Trophoblast cell (in vitro differentiated cells and primary cell): ENCODE results near the gene NFATC1.

Source experiments
- DNase-seq, 2 donors: peaks; one replicate each; pipeline ENCODE4 v3.0.0-alpha.2; 2016
- H2AFZ ChIP-seq: 2 replicates; pipeline ENCODE4 v1.6.1; 2013; ENCODE audit warnings: low read length, moderate library complexity, mild to moderate bottlenecking; ENCODE audit not compliant: insufficient read depth, poor library complexity
- H2AK5ac ChIP-seq: 2 replicates; pipeline ENCODE4 v1.6.1; 2013; ENCODE audit warnings: mild to moderate bottlenecking, low read length
- H2BK120ac ChIP-seq: 2 replicates; pipeline ENCODE4 v1.6.1; 2013; ENCODE audit warnings: low read length, mild to moderate bottlenecking, moderate library complexity; ENCODE audit not compliant: insufficient read depth, poor library complexity
- H2BK12ac ChIP-seq: 2 replicates; pipeline ENCODE4 v1.6.1; 2013; ENCODE audit warnings: mild to moderate bottlenecking, low read length, moderate library complexity
- H2BK5ac ChIP-seq: 2 replicates; pipeline ENCODE4 v1.6.1; 2013; ENCODE audit warnings: low read length, low read depth, moderate library complexity, mild to moderate bottlenecking; ENCODE audit not compliant: poor library complexity
- H3K14ac ChIP-seq: 2 replicates; pipeline ENCODE4 v1.6.1; 2013; ENCODE audit warnings: mild to moderate bottlenecking, low read length
- H3K18ac ChIP-seq: 2 replicates; pipeline ENCODE4 v1.6.1; 2013; ENCODE audit warnings: mild to moderate bottlenecking, low read length
- H3K23ac ChIP-seq: 2 replicates; pipeline ENCODE4 v1.6.1; 2013; ENCODE audit warnings: low read length
- H3K27ac ChIP-seq: 2 replicates; pipeline ENCODE4 v1.5.1; 2013; ENCODE audit warnings: low read depth, mild to moderate bottlenecking, inconsistent platforms, low read length, moderate library complexity
- H3K27me3 ChIP-seq: 2 replicates; pipeline ENCODE4 v1.6.1; 2013; ENCODE audit warnings: inconsistent platforms, mild to moderate bottlenecking, low read length, moderate library complexity; ENCODE audit not compliant: insufficient read depth
- H3K36me3 ChIP-seq, 2 experiments: 1 replicate in 1 of 2; 2 replicates in 1 of 2; pipeline ENCODE4 v1.6.1; 2013; ENCODE audit warnings: low read length in 2 of 2, mild to moderate bottlenecking in 2 of 2, moderate library complexity in 1 of 2; ENCODE audit not compliant: insufficient read depth in 2 of 2, control insufficient read depth in 1 of 2
- H3K4ac ChIP-seq: 2 replicates; pipeline ENCODE4 v1.6.1; 2013; ENCODE audit warnings: low read depth, mild to moderate bottlenecking, low read length, moderate library complexity
- H3K4me1 ChIP-seq, 2 experiments: 1 replicate in 1 of 2; 2 replicates in 1 of 2; pipeline ENCODE4 v1.6.1; 2013; ENCODE audit warnings: low read length in 2 of 2, mild to moderate bottlenecking in 2 of 2, moderate library complexity in 1 of 2; ENCODE audit not compliant: insufficient read depth in 2 of 2, control insufficient read depth in 1 of 2
- H3K4me2 ChIP-seq: 2 replicates; pipeline ENCODE4 v1.6.1; 2013; ENCODE audit warnings: inconsistent platforms, mild to moderate bottlenecking, low read length, moderate library complexity
- H3K4me3 ChIP-seq: 2 replicates; pipeline ENCODE4 v1.5.1; 2013; ENCODE audit warnings: mild to moderate bottlenecking, low read depth, low read length, inconsistent platforms
- H3K79me1 ChIP-seq: one replicate; pipeline ENCODE4 v1.6.1; 2013; ENCODE audit warnings: low read length
- H3K79me2 ChIP-seq: 2 replicates; pipeline ENCODE4 v1.6.1; 2013; ENCODE audit warnings: low read length, mild to moderate bottlenecking; ENCODE audit not compliant: control insufficient read depth, insufficient read depth, poor library complexity
- H3K9ac ChIP-seq: 2 replicates; pipeline ENCODE4 v1.6.1; 2013; ENCODE audit warnings: mild to moderate bottlenecking, low read length
- H3K9me3 ChIP-seq: 2 replicates; pipeline ENCODE4 v1.6.1; 2013; ENCODE audit warnings: low read depth, mild to moderate bottlenecking, control low read depth, inconsistent platforms, low read length; ENCODE audit not compliant: insufficient read depth
- H4K12ac ChIP-seq: 2 replicates; pipeline ENCODE4 v1.6.1; 2013; ENCODE audit warnings: low read depth, mild to moderate bottlenecking, low read length, moderate library complexity
- H4K8ac ChIP-seq: 2 replicates; pipeline ENCODE4 v1.6.1; 2013; ENCODE audit warnings: low read depth, mild to moderate bottlenecking, low read length, moderate library complexity
- H4K91ac ChIP-seq: one replicate; pipeline ENCODE4 v1.6.1; 2013; ENCODE audit warnings: low read depth, mild to moderate bottlenecking, low read length, moderate library complexity
- WGBS: extraction: QIAGEN DNeasy Blood & Tissue Kit; methylation state at CpG from one replicate; pipeline ENCODE4 v1.1.7; 2013; ENCODE audit warnings: missing lambda C conversion rate; ENCODE audit not compliant: insufficient read length, insufficient coverage; ENCODE audit errors: extremely low coverage; 5-methylcytosine and 5-hydroxymethylcytosine counted together

NFATC1 gene

DNA sequence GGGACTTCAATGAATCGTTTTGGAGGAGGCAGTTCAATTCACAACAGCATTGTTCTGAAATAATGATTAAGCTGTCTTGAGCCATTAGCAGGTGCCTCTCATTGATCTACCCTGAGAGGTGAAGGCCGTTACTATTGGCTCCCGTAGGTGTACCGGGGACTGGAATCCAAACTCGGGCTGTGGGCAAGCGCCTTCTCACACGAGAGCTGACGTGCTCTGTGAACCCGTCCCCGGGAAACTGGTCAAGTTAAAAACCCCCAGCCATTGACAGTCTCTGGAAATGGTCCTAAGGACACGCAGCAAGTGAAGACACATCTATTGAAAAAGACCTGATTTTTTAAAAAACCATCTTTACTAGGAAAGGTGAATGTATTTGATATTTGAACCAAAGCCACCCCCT lies 8.1 kb upstream of the NFATC1 start:
- Histone ChIP-seq H2AFZ (no peak overlapping the region), H2AK5ac (no peak overlapping the region), H3K9ac (no peak overlapping the region), H2BK12ac (no peak overlapping the region), H4K12ac (no peak overlapping the region), H3K79me2 (no peaks in the 10 kb centered on the region), H3K4me3 (no peak overlapping the region), H3K14ac (no peak overlapping the region), H3K4me2 (no peak overlapping the region), H2BK120ac (no peak overlapping the region), H3K23ac (no peak overlapping the region), H3K79me1 (no peaks in the 10 kb centered on the region), H3K4me1 (no peaks in the 10 kb centered on the region), H3K27me3 (peaks cover 6% of the 10 kb centered on the region), H4K8ac (no peak overlapping the region), H3K27ac (no peak overlapping the region), H3K18ac (no peak overlapping the region), H4K91ac (no peak overlapping the region), H3K9me3 (no peaks in the 10 kb centered on the region), H3K36me3 (no peaks in the 10 kb centered on the region), H2BK5ac (no peak overlapping the region), H3K4ac (no peak overlapping the region)
- WGBS = no CpG with 5 or more reads among the region's 11 CpGs
- no peak for DNase-seq

DNA sequence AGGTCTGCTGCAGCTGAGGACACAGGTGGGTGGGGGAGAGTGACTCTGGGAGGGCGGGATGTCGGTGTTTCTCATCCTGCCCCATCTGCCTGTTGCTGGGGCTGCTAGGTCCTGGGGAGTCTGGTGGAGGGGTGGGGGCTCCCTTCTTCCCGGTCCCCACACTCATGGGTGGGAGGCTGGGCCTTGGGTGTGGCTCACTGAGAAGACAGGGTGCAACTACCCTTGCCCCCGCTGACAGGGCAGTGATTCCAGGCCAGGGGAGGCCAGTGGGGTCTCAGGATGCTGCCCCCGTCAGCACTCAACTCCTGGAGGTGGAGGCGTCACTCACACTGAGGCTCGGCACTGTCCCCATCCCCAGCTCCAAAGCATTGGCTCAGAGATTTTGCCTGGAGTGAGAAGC lies 7.7 kb upstream of the NFATC1 start:
- Histone ChIP-seq H3K9me3 (no peaks in the 10 kb centered on the region), H3K27me3 (peaks cover 9% of the 10 kb centered on the region), H3K79me1 (no peaks in the 10 kb centered on the region), H3K27ac (no peak overlapping the region), H3K18ac (no peak overlapping the region), H3K23ac (no peak overlapping the region), H3K14ac (no peak overlapping the region), H2AK5ac (no peak overlapping the region), H4K12ac (no peak overlapping the region), H2BK12ac (no peak overlapping the region), H3K9ac (no peak overlapping the region), H2BK5ac (no peak overlapping the region), H3K4ac (no peak overlapping the region), H3K36me3 (no peaks in the 10 kb centered on the region), H3K4me1 (no peaks in the 10 kb centered on the region), H3K4me3 (no peak overlapping the region), H3K4me2 (no peak overlapping the region), H4K91ac (no peak overlapping the region), H2BK120ac (no peak overlapping the region), H3K79me2 (no peaks in the 10 kb centered on the region), H2AFZ (no peak overlapping the region), H4K8ac (no peak overlapping the region)
- no peak for DNase-seq
- no CpG with 5 or more reads among the region's 7 CpGs for WGBS

DNA sequence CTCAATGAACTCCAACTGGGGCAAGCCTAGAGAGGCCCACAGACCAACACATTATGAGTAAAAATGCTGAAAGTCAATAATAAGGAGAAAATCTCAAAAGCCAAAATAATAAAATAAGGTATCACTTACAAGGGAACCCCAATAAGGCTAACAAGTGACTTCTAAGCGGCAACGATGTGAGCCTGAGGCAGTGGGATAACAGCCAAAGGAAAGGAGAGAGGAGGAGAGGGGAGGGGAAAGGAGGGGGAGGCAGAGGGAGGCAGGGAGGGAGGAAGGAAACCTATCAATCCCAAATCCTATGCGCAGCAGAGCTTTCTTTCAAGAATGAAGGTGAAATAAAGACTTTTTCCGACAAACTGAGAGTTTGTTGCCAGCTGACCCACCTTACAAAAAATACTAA lies 6.0 kb upstream of the NFATC1 start:
- DNase-seq = no peak
- Histone ChIP-seq H2BK12ac (no peak overlapping the region), H2AK5ac (no peak overlapping the region), H3K79me2 (no peaks in the 10 kb centered on the region), H4K12ac (no peak overlapping the region), H3K27me3 (peaks cover 24% of the 10 kb centered on the region), H4K91ac (no peak overlapping the region), H3K36me3 (no peaks in the 10 kb centered on the region), H3K4me3 (no peak overlapping the region), H3K9ac (no peak overlapping the region), H2AFZ (no peak overlapping the region), H3K18ac (no peak overlapping the region), H3K4ac (no peak overlapping the region), H3K79me1 (no peaks in the 10 kb centered on the region), H2BK5ac (no peak overlapping the region), H3K4me2 (no peak overlapping the region), H4K8ac (no peak overlapping the region), H3K9me3 (no peaks in the 10 kb centered on the region), H3K23ac (no peak overlapping the region), H3K4me1 (peaks cover 0 to 3% of the 10 kb centered on the region in 2 experiments), H3K14ac (no peak overlapping the region), H3K27ac (no peak overlapping the region), H2BK120ac (no peak overlapping the region)
- WGBS = no CpG with 5 or more reads among the region's 4 CpGs

DNA sequence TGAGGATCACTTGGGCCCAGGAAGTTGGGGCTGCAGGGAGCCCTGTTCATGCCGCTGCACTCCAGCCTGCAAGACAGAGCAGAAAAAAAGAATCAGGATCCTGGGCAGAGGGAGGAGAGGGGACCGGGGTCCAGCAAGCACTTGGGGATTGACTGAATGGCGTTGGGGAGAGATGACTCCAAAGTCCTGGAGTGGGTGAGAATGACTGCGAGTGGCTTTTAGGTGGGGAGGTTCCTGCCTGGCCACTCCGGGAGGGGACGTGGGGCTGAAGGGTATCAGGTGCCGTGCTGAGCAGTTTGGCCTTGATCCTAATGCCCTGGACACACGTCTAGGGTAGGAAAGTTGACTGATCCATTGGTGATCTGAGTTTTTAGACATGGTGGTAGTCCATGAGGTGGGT lies 3.5 kb upstream of the NFATC1 start:
- H3K79me2 ChIP-seq = no peaks in the 10 kb centered on the region
- H4K91ac ChIP-seq = no peak overlapping the region
- H4K8ac ChIP-seq = no peak overlapping the region
- no peaks in the 10 kb centered on the region for H3K9me3 ChIP-seq
- H3K79me1 ChIP-seq = no peaks in the 10 kb centered on the region
- peaks cover 0 to 3% of the 10 kb centered on the region in 2 experiments for H3K4me1 ChIP-seq
- H2BK120ac ChIP-seq = no peak overlapping the region
- H3K14ac ChIP-seq = no peak overlapping the region
- DNase-seq = no peak
- H3K27ac ChIP-seq = no peak overlapping the region
- no peak overlapping the region for H3K4me2 ChIP-seq
- H3K36me3 ChIP-seq = no peaks in the 10 kb centered on the region
- no peak overlapping the region for H2AK5ac ChIP-seq
- H3K9ac ChIP-seq = no peak overlapping the region
- no peak overlapping the region for H3K4me3 ChIP-seq
- peaks cover 44% of the 10 kb centered on the region for H3K27me3 ChIP-seq
- H2BK12ac ChIP-seq = no peak overlapping the region
- H2BK5ac ChIP-seq = no peak overlapping the region
- no peak overlapping the region for H2AFZ ChIP-seq
- no peak overlapping the region for H4K12ac ChIP-seq
- no peak overlapping the region for H3K23ac ChIP-seq
- WGBS = no CpG with 5 or more reads among the region's 8 CpGs
- H3K4ac ChIP-seq = no peak overlapping the region
- no peak overlapping the region for H3K18ac ChIP-seq
